NB4 (cell line): ENCODE measurements around the gene P2RY8.
"Not testable (repeated sequence)": the region's sequence is repeated elsewhere in the genome, so short reads cannot be mapped to it uniquely, and the experiment has no call there.

Source experiments
- DNase-seq: peaks from one replicate; pipeline ENCODE4 v3.0.0; 2010; ENCODE audit warnings: low read depth
- H3K4me3 ChIP-seq: one replicate; pipeline ENCODE4 v1.5.1; 2011; ENCODE audit warnings: mild to moderate bottlenecking, low read depth, low read length, moderate library complexity
- CTCF ChIP-seq: IDR thresholded peaks from one replicate; pipeline ENCODE4 v1.5.1; 2012; ENCODE audit warnings: low read depth, low read length
- MYC ChIP-seq: IDR thresholded peaks from 2 replicates; pipeline ENCODE4 v1.6.1; 2011; ENCODE audit warnings: low read depth, low read length
- POLR2A ChIP-seq: IDR thresholded peaks from 2 replicates; pipeline ENCODE4 v1.6.1; 2011; ENCODE audit warnings: mild to moderate bottlenecking; ENCODE audit not compliant: insufficient read length; ENCODE audit errors: extremely low read depth
- TF ChIP-seq, protein P1 (sequence below): IDR thresholded peaks from 2 replicates; pipeline ENCODE4 v1.6.1; 2011; ENCODE audit warnings: low read depth, low read length

P2RY8 gene

GRCh38 chrX:1435241-1435895 is 101.6 kb downstream of the P2RY8 start:
- no peak for TF ChIP-seq POLR2A
- TF ChIP-seq, protein P1, sequence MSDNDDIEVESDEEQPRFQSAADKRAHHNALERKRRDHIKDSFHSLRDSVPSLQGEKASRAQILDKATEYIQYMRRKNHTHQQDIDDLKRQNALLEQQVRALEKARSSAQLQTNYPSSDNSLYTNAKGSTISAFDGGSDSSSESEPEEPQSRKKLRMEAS, result no peak
- TF ChIP-seq MYC, result no peak
- no peak for TF ChIP-seq CTCF
- DNase-seq, result no peak
- H3K4me3 ChIP-seq, result no peak overlapping the region

DNA sequence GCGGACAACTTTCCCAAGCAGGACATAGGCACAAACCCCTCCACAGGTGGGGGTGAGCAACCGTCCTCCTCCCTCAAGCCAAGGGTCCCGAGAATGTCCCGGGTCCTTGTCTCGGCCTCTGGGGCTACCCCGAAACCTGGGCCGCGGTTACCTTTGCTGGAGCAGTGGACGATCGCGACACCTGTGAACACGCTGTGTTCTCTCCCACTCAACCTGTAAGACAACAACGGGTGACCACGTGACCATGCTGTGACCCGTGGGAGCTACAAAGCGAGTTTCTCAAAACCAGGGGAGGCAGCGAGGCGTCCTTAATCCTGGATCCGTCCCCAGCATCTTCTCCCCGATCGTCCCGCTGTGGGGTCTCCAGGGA is 102.1 kb downstream of the P2RY8 start:
- DNase-seq, result no peak
- no peak overlapping the region for H3K4me3 ChIP-seq
- no peak for TF ChIP-seq POLR2A
- TF ChIP-seq, protein P1, result no peak
- no peak for TF ChIP-seq CTCF
- TF ChIP-seq MYC, result no peak

GRCh38 chrX:1433646-1434357 is 103.2 kb downstream of the P2RY8 start:
- no peak for DNase-seq
- TF ChIP-seq, protein P1, result no peak
- TF ChIP-seq CTCF, result no peak
- no peak for TF ChIP-seq POLR2A
- no peak for TF ChIP-seq MYC
- H3K4me3 ChIP-seq, result no peak overlapping the region

GRCh38 chrX:1430451-1430850 is 106.5 kb downstream of the P2RY8 start:
- TF ChIP-seq CTCF (no peak), POLR2A (no peak), MYC (no peak)
- TF ChIP-seq, protein P1, result no peak
- no peak for DNase-seq
- no peak overlapping the region for H3K4me3 ChIP-seq

DNA sequence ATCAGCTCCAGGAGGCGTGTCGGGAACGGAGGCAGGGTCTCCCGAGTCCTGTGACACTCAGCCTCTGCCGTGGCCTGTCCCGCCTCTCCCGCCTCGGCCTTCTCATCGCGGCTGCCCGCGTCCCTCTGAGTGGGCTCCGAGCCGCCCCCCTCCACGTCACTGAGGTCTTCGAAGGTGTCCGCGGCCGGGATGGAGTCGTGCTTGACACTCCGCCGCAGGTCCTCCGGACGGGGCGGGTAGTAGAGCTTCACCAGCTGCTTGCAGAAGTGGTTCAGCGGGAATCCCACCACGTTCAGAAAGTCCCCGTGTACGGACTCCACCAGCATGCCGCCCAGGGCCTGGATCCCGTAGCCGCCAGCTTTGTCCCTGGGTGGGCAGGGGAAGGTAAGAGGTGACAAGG is 109.2 kb downstream of the P2RY8 start:
- DNase-seq, result no peak
- TF ChIP-seq POLR2A (no peak), MYC (no peak), CTCF (no peak)
- TF ChIP-seq, protein P1, result no peak

DNA sequence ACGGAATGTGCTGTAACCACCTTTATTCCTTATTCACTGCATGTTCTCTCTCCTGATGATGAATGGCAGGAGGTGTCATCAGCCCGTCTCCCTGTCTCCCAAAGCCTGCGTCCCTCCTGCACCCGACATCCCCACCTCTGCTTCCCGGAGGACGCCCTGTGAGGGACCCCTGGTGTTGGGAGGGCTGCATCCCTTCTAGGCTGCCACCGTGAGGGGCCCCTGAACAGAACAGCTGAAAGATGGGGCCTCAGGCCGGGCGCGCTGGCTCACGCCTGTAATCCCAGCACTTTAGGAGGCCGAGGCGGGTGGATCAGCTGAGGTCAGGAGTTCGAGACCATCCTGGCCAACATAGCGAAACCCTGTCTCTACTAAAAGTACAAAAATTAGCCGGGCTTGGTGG is 110.7 kb downstream of the P2RY8 start:
- not testable (repeated sequence) for H3K4me3 ChIP-seq, DNase-seq

More for the DNA sequence above, 109.2 kb downstream of the P2RY8 start:
- no peak overlapping the region for H3K4me3 ChIP-seq
